K562 (cell line): Measurements from ENCODE around the gene LSP1. TPM values are rescaled to one million over a fixed set of nuclear protein-coding genes. Genes with fewer than 3 reads are reported as not detected.

Experiments used
- CBX5 ChIP-seq: IDR thresholded peaks from 2 replicates; pipeline ENCODE4 v1.6.1; 2014; ENCODE audit warnings: low read depth, borderline replicate concordance
- CCAR2 ChIP-seq: fragments of 200-400 bp; formaldehyde crosslinking; IDR thresholded peaks from 2 replicates; pipeline ENCODE4 v1.6.1; 2017; ENCODE audit warnings: mild to moderate bottlenecking, low read depth, low read length
- CTBP1 ChIP-seq: fragments of 450-650 bp; IDR thresholded peaks from 2 replicates; pipeline ENCODE4 v1.6.1; 2016; ENCODE audit warnings: borderline replicate concordance
- DPF2 ChIP-seq: fragments of 450-650 bp; IDR thresholded peaks from 2 replicates; pipeline ENCODE4 v1.6.1; 2016
- HSF4 ChIP-seq: fragments of 250-450 bp; sonication (Bioruptor Pico); IDR thresholded peaks from 2 replicates; pipeline ENCODE4 v2.1.2; 2022; ENCODE audit warnings: mild to moderate bottlenecking, moderate library complexity, borderline replicate concordance
- PCBP1 ChIP-seq: fragments of 200-400 bp; formaldehyde crosslinking; IDR thresholded peaks from 2 replicates; pipeline ENCODE4 v1.6.1; 2018; ENCODE audit warnings: mild to moderate bottlenecking, low read depth, low read length; ENCODE audit not compliant: poor library complexity, severe bottlenecking
- RNF2 ChIP-seq: sonication (generic); IDR thresholded peaks from 2 replicates; pipeline ENCODE4 v1.6.1; 2016
- TEAD2 ChIP-seq: fragments of 450-650 bp; IDR thresholded peaks from 2 replicates; pipeline ENCODE4 v1.6.1; 2016; ENCODE audit warnings: missing genetic modification characterization, control low read depth, missing compliant biosample characterization
- ZNF445 ChIP-seq: fragments of 250-450 bp; sonication (Bioruptor Pico); IDR thresholded peaks from 2 replicates; pipeline ENCODE4 v1.4.0; 2020; ENCODE audit warnings: low read depth, mild to moderate bottlenecking, moderate library complexity
- ZNF668 ChIP-seq: fragments of 250-450 bp; sonication (Bioruptor Pico); IDR thresholded peaks from 2 replicates; pipeline ENCODE4 v1.8.0; 2022; ENCODE audit warnings: mild to moderate bottlenecking, inconsistent platforms
- ZNF77 ChIP-seq: fragments of 250-450 bp; sonication (Bioruptor Pico); IDR thresholded peaks from 2 replicates; pipeline ENCODE4 v1.5.0; 2020
- ZNF780A ChIP-seq: fragments of 250-450 bp; sonication (Bioruptor Pico); IDR thresholded peaks from 2 replicates; pipeline ENCODE4 v1.5.0; 2021; ENCODE audit warnings: mild to moderate bottlenecking
- polyA plus RNA-seq, 8 experiments: library from polyadenylated mRNA; depleted of rRNA in 4 of 8; stranded (reverse) in 5 of 8; unstranded in 3 of 8; fragments of >200 nt; fragmentation: Nextera tagmentation in 2 of 8; fragmentation: Illumina TruSeq in 1 of 8; extraction: Ambion mirVana in 2 of 8; extraction: Trizol in 1 of 8; gene quantifications; 2 replicates each; pipeline versions ENCODE4 v1.2.1 to v1.2.3, GENCODE V29; 2011 to 2014; ENCODE audit warnings: inconsistent platforms in 1 of 8, missing spikeins in 1 of 8
- total RNA-seq, 7 experiments: library from RNA; depleted of rRNA in 6 of 7; stranded (reverse); fragments of >200 nt in 6 of 7; fragmentation: Illumina TruSeq in 2 of 7; extraction: Trizol in 2 of 7; gene quantifications; 2 replicates each; pipeline versions ENCODE4 v1.2.1 to v1.2.3, GENCODE V29; 2011 to 2021; ENCODE audit warnings: low replicate concordance in 1 of 7
- TF ChIP-seq, protein P1 (sequence below): sonication (generic); formaldehyde crosslinking; IDR thresholded peaks from 2 replicates; pipeline ENCODE4 v1.8.0; 2022; ENCODE audit warnings: mild to moderate bottlenecking, missing genetic modification reagents
- TF ChIP-seq, protein P2 (sequence below): sonication (generic); formaldehyde crosslinking; IDR thresholded peaks from 2 replicates; pipeline ENCODE4 v1.8.1; 2023; ENCODE audit warnings: mild to moderate bottlenecking, missing genetic modification reagents, moderate library complexity
- TF ChIP-seq, protein P3 (sequence below): fragments of 250-450 bp; sonication (Bioruptor Pico); IDR thresholded peaks from 2 replicates; pipeline ENCODE4 v1.8.0; 2021; ENCODE audit warnings: moderate library complexity, mild to moderate bottlenecking, inconsistent platforms
- TF ChIP-seq, protein P4 (sequence below): sonication (generic); formaldehyde crosslinking; IDR thresholded peaks from 2 replicates; pipeline ENCODE4 v1.4.0; 2020; ENCODE audit warnings: mild to moderate bottlenecking, missing genetic modification reagents
- TF ChIP-seq, protein P5 (sequence below): sonication (generic); formaldehyde crosslinking; IDR thresholded peaks from 2 replicates; pipeline ENCODE4 v1.8.1; 2023; ENCODE audit warnings: mild to moderate bottlenecking, missing genetic modification reagents

The LSP1 gene
- total and polyA plus RNA-seq, 9 of the 15 experiments (the other 6 are each of a cell fraction or from before 2014, with no cell fraction given): 0.08 to 2.9 (median 0.65) TPM; not detected in 2

DNA sequence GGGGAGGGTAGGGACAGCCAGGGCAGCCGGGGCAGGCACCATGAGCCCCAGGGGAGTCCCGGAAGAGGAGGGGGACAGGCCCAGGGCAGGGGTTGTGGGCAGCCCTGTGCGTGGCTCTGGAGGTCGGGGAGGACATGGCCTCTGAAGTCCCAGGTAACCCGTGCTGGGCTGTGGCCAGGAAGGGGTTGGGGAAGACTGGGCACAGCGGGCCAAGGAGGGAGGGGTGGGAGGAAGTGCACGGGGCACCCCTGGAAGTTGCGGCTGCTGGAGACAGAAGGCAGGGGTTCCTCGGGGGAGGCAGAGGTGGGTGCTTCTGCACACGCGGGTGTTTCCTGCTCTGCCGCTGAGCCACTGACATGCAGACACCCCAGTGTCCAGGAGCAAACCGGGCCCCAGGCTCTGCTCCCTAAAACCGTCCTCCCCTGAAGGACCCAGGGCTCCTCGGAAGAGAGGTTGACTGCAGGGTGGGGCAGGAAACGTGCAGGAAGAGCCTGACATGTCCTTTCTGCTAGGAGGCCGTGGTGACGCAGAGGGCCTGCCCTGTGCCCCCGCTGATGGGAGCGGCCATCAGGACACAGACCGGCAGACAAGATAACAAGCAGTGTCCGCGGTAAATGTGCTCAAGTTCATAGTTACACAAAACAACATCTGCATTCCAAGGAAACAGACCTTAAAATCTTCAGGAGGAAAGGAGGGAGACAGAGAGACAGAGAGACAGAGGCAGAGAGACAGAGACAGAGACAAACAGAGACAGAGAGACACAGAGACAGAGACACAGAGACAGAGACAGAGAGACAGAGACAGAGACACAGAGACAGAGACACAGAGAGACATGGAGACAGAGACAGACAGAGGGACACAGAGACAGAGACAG, 8.4 kb upstream of the LSP1 start (continued):
- TF ChIP-seq, protein P1, sequence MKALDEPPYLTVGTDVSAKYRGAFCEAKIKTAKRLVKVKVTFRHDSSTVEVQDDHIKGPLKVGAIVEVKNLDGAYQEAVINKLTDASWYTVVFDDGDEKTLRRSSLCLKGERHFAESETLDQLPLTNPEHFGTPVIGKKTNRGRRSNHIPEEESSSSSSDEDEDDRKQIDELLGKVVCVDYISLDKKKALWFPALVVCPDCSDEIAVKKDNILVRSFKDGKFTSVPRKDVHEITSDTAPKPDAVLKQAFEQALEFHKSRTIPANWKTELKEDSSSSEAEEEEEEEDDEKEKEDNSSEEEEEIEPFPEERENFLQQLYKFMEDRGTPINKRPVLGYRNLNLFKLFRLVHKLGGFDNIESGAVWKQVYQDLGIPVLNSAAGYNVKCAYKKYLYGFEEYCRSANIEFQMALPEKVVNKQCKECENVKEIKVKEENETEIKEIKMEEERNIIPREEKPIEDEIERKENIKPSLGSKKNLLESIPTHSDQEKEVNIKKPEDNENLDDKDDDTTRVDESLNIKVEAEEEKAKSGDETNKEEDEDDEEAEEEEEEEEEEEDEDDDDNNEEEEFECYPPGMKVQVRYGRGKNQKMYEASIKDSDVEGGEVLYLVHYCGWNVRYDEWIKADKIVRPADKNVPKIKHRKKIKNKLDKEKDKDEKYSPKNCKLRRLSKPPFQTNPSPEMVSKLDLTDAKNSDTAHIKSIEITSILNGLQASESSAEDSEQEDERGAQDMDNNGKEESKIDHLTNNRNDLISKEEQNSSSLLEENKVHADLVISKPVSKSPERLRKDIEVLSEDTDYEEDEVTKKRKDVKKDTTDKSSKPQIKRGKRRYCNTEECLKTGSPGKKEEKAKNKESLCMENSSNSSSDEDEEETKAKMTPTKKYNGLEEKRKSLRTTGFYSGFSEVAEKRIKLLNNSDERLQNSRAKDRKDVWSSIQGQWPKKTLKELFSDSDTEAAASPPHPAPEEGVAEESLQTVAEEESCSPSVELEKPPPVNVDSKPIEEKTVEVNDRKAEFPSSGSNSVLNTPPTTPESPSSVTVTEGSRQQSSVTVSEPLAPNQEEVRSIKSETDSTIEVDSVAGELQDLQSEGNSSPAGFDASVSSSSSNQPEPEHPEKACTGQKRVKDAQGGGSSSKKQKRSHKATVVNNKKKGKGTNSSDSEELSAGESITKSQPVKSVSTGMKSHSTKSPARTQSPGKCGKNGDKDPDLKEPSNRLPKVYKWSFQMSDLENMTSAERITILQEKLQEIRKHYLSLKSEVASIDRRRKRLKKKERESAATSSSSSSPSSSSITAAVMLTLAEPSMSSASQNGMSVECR: no peak
- TF ChIP-seq, protein P2, sequence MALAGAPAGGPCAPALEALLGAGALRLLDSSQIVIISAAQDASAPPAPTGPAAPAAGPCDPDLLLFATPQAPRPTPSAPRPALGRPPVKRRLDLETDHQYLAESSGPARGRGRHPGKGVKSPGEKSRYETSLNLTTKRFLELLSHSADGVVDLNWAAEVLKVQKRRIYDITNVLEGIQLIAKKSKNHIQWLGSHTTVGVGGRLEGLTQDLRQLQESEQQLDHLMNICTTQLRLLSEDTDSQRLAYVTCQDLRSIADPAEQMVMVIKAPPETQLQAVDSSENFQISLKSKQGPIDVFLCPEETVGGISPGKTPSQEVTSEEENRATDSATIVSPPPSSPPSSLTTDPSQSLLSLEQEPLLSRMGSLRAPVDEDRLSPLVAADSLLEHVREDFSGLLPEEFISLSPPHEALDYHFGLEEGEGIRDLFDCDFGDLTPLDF: no peak
- peak; percentile 92 for TF ChIP-seq CTBP1
- no peak for TF ChIP-seq CCAR2
- TF ChIP-seq, protein P3, sequence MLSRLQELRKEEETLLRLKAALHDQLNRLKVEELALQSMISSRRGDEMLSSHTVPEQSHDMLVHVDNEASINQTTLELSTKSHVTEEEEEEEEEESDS: no peak
- TF ChIP-seq PCBP1: no peak
- no peak for TF ChIP-seq ZNF668
- no peak for TF ChIP-seq ZNF445 (CRISPR knock-in tag)
- TF ChIP-seq CBX5: no peak
- TF ChIP-seq, protein P4, sequence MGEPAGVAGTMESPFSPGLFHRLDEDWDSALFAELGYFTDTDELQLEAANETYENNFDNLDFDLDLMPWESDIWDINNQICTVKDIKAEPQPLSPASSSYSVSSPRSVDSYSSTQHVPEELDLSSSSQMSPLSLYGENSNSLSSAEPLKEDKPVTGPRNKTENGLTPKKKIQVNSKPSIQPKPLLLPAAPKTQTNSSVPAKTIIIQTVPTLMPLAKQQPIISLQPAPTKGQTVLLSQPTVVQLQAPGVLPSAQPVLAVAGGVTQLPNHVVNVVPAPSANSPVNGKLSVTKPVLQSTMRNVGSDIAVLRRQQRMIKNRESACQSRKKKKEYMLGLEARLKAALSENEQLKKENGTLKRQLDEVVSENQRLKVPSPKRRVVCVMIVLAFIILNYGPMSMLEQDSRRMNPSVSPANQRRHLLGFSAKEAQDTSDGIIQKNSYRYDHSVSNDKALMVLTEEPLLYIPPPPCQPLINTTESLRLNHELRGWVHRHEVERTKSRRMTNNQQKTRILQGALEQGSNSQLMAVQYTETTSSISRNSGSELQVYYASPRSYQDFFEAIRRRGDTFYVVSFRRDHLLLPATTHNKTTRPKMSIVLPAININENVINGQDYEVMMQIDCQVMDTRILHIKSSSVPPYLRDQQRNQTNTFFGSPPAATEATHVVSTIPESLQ (CRISPR knock-in tag): no peak
- TF ChIP-seq TEAD2 (tag): no peak
- TF ChIP-seq ZNF780A (CRISPR knock-in tag): no peak
- TF ChIP-seq DPF2: peak; percentile 91
- no peak for TF ChIP-seq RNF2
- TF ChIP-seq ZNF77: no peak
- TF ChIP-seq, protein P5, sequence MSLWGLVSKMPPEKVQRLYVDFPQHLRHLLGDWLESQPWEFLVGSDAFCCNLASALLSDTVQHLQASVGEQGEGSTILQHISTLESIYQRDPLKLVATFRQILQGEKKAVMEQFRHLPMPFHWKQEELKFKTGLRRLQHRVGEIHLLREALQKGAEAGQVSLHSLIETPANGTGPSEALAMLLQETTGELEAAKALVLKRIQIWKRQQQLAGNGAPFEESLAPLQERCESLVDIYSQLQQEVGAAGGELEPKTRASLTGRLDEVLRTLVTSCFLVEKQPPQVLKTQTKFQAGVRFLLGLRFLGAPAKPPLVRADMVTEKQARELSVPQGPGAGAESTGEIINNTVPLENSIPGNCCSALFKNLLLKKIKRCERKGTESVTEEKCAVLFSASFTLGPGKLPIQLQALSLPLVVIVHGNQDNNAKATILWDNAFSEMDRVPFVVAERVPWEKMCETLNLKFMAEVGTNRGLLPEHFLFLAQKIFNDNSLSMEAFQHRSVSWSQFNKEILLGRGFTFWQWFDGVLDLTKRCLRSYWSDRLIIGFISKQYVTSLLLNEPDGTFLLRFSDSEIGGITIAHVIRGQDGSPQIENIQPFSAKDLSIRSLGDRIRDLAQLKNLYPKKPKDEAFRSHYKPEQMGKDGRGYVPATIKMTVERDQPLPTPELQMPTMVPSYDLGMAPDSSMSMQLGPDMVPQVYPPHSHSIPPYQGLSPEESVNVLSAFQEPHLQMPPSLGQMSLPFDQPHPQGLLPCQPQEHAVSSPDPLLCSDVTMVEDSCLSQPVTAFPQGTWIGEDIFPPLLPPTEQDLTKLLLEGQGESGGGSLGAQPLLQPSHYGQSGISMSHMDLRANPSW (CRISPR knock-in tag): 0 out of 2 replicates have a peak, but pooled peaks have one; percentile 39
- no peak for TF ChIP-seq HSF4 (CRISPR knock-in tag)
